ENCODE measurements around the gene FLOT2.
A peak's percentile ranks its signal among the peaks of the same experiment; 100 is the strongest.

The FLOT2 gene

GRCh38 chr17:28854457-28855335 lies 42.8 kb downstream of the FLOT2 start, which contains the start of gene ERAL1:
Gene ERAL1, plus strand, starts transcription at chr17:28855016. Its CDS starts 19 bp downstream, at chr17:28855035.
- no peaks in the 10 kb centered on the region for H3F3A ChIP-seq (ENCODE audit: insufficient read depth, low read length)
- H2AFZ ChIP-seq (ENCODE audit: low read length) = peak within 1 kb of the TSS; percentile 99
- no peaks in the 10 kb centered on the region for H3K4me1 ChIP-seq (ENCODE audit: low read length)
- H3K36me3 ChIP-seq (replicated peaks; ENCODE audit: insufficient read depth, low read length) = no peaks in the 10 kb centered on the region
- no peak within 1 kb of the TSS for H3K27ac ChIP-seq (ENCODE audit: low read length)
- peak within 1 kb of the TSS; percentile 97 for H3K4me3 ChIP-seq (ENCODE audit: low read length)
- DNase-seq = peak; percentile 85
- no peaks in the 10 kb centered on the region for H4K20me1 ChIP-seq (ENCODE audit: insufficient read depth, low read length)
- H3K27me3 ChIP-seq (replicated peaks; ENCODE audit: insufficient read depth, low read length) = no peaks in the 10 kb centered on the region
- H3K9me2 ChIP-seq (replicated peaks; ENCODE audit: insufficient read depth, low read length) = no peaks in the 10 kb centered on the region
- peak within 1 kb of the TSS; percentile 82 for H3K9ac ChIP-seq (ENCODE audit: low read length)
- no peaks in the 10 kb centered on the region for H3K9me3 ChIP-seq (replicated peaks; ENCODE audit: insufficient read depth, low read length)
- H3K4me2 ChIP-seq (ENCODE audit: low read depth, low read length) = peak within 1 kb of the TSS; percentile 85
- TF ChIP-seq CTCF (IDR thresholded peaks at IDR 0.05; ENCODE audit: low read length) = no peak
- no peak for TF ChIP-seq EZH2 (optimal IDR thresholded peaks at IDR 0.05; ENCODE audit: low read depth, low read length)
- TF ChIP-seq EZH2phosphoT487 (IDR thresholded peaks at IDR 0.05; ENCODE audit: low read length) = no peak
- peaks cover 20% of the 10 kb centered on the region for H3K79me2 ChIP-seq (ENCODE audit: low read length)

- no peaks in the 10 kb centered on the region for H3K36me3 ChIP-seq (replicated peaks; ENCODE audit: insufficient read depth, low read length)
- TF ChIP-seq EZH2 (optimal IDR thresholded peaks at IDR 0.05; ENCODE audit: low read depth, low read length) = no peak
- no peak for TF ChIP-seq CTCF (IDR thresholded peaks at IDR 0.05; ENCODE audit: low read length)
- TF ChIP-seq EZH2phosphoT487 (IDR thresholded peaks at IDR 0.05; ENCODE audit: low read length) = no peak
- DNase-seq = no peak
Measured at GRCh38 chr17:28853295-28853694, 44.2 kb downstream of the FLOT2 start.

GRCh38 chr17:28849281-28849680 lies 48.3 kb downstream of the FLOT2 start:
- TF ChIP-seq EZH2phosphoT487 (IDR thresholded peaks at IDR 0.05; ENCODE audit: low read length) = no peak
- TF ChIP-seq EZH2 (optimal IDR thresholded peaks at IDR 0.05; ENCODE audit: low read depth, low read length) = no peak
- no peak for TF ChIP-seq CTCF (IDR thresholded peaks at IDR 0.05; ENCODE audit: low read length)
- H3K9me3 ChIP-seq (replicated peaks; ENCODE audit: insufficient read depth, low read length) = no peaks in the 10 kb centered on the region
- H3K79me2 ChIP-seq (ENCODE audit: low read length) = no peaks in the 10 kb centered on the region
- no peaks in the 10 kb centered on the region for H3K27me3 ChIP-seq (replicated peaks; ENCODE audit: insufficient read depth, low read length)
- no peaks in the 10 kb centered on the region for H3F3A ChIP-seq (ENCODE audit: insufficient read depth, low read length)
- no peak overlapping the region for H3K27ac ChIP-seq (ENCODE audit: low read length)
- H4K20me1 ChIP-seq (ENCODE audit: insufficient read depth, low read length) = no peaks in the 10 kb centered on the region
- no peaks in the 10 kb centered on the region for H3K4me1 ChIP-seq (ENCODE audit: low read length)
- H3K9me2 ChIP-seq (replicated peaks; ENCODE audit: insufficient read depth, low read length) = no peaks in the 10 kb centered on the region
- no peak for DNase-seq
- H3K4me3 ChIP-seq (ENCODE audit: low read length) = no peak overlapping the region
- H3K36me3 ChIP-seq (replicated peaks; ENCODE audit: insufficient read depth, low read length) = no peaks in the 10 kb centered on the region
- H2AFZ ChIP-seq (ENCODE audit: low read length) = no peak overlapping the region
- H3K4me2 ChIP-seq (ENCODE audit: low read depth, low read length) = no peak overlapping the region
- H3K9ac ChIP-seq (ENCODE audit: low read length) = no peak overlapping the region

More at GRCh38 chr17:28853295-28853694, 44.2 kb downstream of the FLOT2 start:
- Histone ChIP-seq H3K4me2 (ENCODE audit: low read depth, low read length) (no peak overlapping the region), H3K4me1 (ENCODE audit: low read length) (no peaks in the 10 kb centered on the region), H3F3A (ENCODE audit: insufficient read depth, low read length) (no peaks in the 10 kb centered on the region), H3K27me3 (replicated peaks; ENCODE audit: insufficient read depth, low read length) (no peaks in the 10 kb centered on the region), H3K9me3 (replicated peaks; ENCODE audit: insufficient read depth, low read length) (no peaks in the 10 kb centered on the region), H4K20me1 (ENCODE audit: insufficient read depth, low read length) (no peaks in the 10 kb centered on the region), H2AFZ (ENCODE audit: low read length) (no peak overlapping the region), H3K9ac (ENCODE audit: low read length) (no peak overlapping the region), H3K27ac (ENCODE audit: low read length) (no peak overlapping the region), H3K4me3 (ENCODE audit: low read length) (no peak overlapping the region), H3K9me2 (replicated peaks; ENCODE audit: insufficient read depth, low read length) (no peaks in the 10 kb centered on the region), H3K79me2 (ENCODE audit: low read length) (peaks cover 20% of the 10 kb centered on the region)
